ENCODE data around the gene MS4A3.
"Not testable (repeated sequence)": the region's sequence is repeated elsewhere in the genome, so short reads cannot be mapped to it uniquely, and the experiment has no call there.

Gene MS4A3

GRCh38 chr11:60095477-60096120 is 39.1 kb downstream of the MS4A3 start:
- DNase-seq = no peak

- no peak for DNase-seq
Measured at GRCh38 chr11:60097189-60097588, 40.7 kb downstream of the MS4A3 start.

- DNase-seq = no peak
Measured at GRCh38 chr11:60098508-60098907, 42.0 kb downstream of the MS4A3 start.

- no peak for DNase-seq
Measured at GRCh38 chr11:60100516-60100915, 44.1 kb downstream of the MS4A3 start.

GRCh38 chr11:60101368-60101767 is 44.9 kb downstream of the MS4A3 start:
- not testable (repeated sequence) for DNase-seq

- not testable (repeated sequence) for DNase-seq
Measured at GRCh38 chr11:60104471-60105115, 48.1 kb downstream of the MS4A3 start.

- DNase-seq = not testable (repeated sequence)
Measured at GRCh38 chr11:60108631-60109030, 52.2 kb downstream of the MS4A3 start.

- DNase-seq = no peak
Measured at GRCh38 chr11:60111793-60112192, 55.3 kb downstream of the MS4A3 start.

GRCh38 chr11:60116996-60117790 is 60.7 kb downstream of the MS4A3 start:
- no peak for DNase-seq

- DNase-seq = no peak
Measured at GRCh38 chr11:60118338-60118737, 61.9 kb downstream of the MS4A3 start.

- DNase-seq = no peak
Measured at GRCh38 chr11:60119710-60120109, 63.2 kb downstream of the MS4A3 start.
